ENCODE data around the gene GRIK2.

GRIK2 gene

DNA sequence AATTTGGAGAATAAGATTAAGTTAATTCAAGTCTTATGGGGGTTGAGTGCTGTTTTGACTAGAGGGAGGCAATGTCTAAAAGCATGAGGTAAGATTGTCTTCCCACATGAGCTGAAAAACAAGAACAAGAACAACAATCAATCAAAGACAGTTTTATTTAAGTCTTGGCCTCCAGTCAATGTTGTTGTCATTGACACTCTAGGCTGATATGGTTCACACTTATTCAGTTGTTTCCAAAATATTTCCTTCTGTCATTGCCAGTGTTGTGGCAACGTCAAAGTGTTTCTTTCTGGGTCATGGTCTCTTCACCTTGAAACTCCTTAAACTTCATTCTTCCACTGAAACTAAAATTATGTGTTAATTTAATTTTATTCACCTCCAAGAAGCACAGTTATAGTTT, 72.4 kb downstream of the GRIK2 start:
- no peak for TF ChIP-seq TAF1 (IDR thresholded peaks at IDR 0.05; ENCODE audit: borderline replicate concordance, low read depth, low read length)
- TF ChIP-seq POLR2A (IDR thresholded peaks at IDR 0.05; ENCODE audit: low read depth, low read length), result no peak
- TF ChIP-seq POLR2AphosphoS5 (IDR thresholded peaks at IDR 0.05; ENCODE audit: low read depth, low read length), result no peak
- DNase-seq (ENCODE audit: insufficient read length) (no peak), FAIRE-seq (no peak)

- no peak for DNase-seq (ENCODE audit: insufficient read length)
- no peak for TF ChIP-seq TAF1 (IDR thresholded peaks at IDR 0.05; ENCODE audit: borderline replicate concordance, low read depth, low read length)
- TF ChIP-seq POLR2AphosphoS5 (IDR thresholded peaks at IDR 0.05; ENCODE audit: low read depth, low read length), result no peak
- TF ChIP-seq POLR2A (IDR thresholded peaks at IDR 0.05; ENCODE audit: low read depth, low read length), result no peak
- no peak for FAIRE-seq
Measured at GRCh38 chr6:101477436-101477835, 83.9 kb downstream of the GRIK2 start.

DNA sequence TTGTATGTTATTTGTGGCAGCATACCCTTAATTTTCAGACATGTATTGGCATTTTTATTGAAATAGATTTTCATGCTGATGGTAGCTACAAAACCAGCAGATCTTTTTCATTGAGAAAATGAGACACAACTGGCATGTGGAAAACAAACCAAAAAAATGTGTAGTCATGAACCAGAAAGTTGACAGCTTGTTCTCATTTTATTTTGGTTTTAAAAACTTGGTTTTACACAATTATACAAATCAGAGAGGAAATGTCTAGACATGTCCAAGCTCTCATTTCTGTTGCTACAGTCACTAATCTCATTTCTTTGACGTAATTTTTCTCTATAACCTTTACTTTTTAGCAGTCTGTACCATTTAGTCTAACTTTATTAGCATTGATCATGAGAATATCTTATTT, 85.4 kb downstream of the GRIK2 start:
- no peak for FAIRE-seq
- no peak for DNase-seq (ENCODE audit: insufficient read length)

GRCh38 chr6:101482606-101483005, 89.1 kb downstream of the GRIK2 start:
- TF ChIP-seq POLR2A (IDR thresholded peaks at IDR 0.05; ENCODE audit: low read depth, low read length), result no peak
- no peak for TF ChIP-seq TAF1 (IDR thresholded peaks at IDR 0.05; ENCODE audit: borderline replicate concordance, low read depth, low read length)
- no peak for TF ChIP-seq POLR2AphosphoS5 (IDR thresholded peaks at IDR 0.05; ENCODE audit: low read depth, low read length)
- no peak for FAIRE-seq
- DNase-seq (ENCODE audit: insufficient read length), result no peak

More for the DNA sequence above, 85.4 kb downstream of the GRIK2 start:
- no peak for TF ChIP-seq TAF1 (IDR thresholded peaks at IDR 0.05; ENCODE audit: borderline replicate concordance, low read depth, low read length)
- no peak for TF ChIP-seq POLR2AphosphoS5 (IDR thresholded peaks at IDR 0.05; ENCODE audit: low read depth, low read length)
- TF ChIP-seq POLR2A (IDR thresholded peaks at IDR 0.05; ENCODE audit: low read depth, low read length), result no peak

DNA sequence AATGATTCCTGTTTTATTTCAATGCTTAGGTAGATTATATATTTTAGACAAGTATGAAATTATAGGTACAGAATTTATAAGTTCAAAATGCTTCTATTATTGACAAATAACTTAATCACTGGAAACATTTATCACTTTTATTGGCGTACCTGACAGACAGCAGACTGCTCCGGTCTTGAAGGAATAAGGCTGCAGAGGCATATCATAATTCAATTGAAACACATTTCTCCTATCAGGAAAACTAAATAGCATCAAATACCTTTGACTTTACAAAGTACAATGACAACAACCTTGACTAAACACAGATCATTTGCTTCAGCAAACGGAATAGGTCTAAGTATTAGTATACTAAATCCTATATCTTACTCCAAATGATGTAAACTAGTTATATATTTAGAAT, 91.3 kb downstream of the GRIK2 start:
- no peak for FAIRE-seq
- DNase-seq (ENCODE audit: insufficient read length), result no peak
- TF ChIP-seq TAF1 (IDR thresholded peaks at IDR 0.05; ENCODE audit: borderline replicate concordance, low read depth, low read length) (no peak), POLR2AphosphoS5 (IDR thresholded peaks at IDR 0.05; ENCODE audit: low read depth, low read length) (no peak), POLR2A (IDR thresholded peaks at IDR 0.05; ENCODE audit: low read depth, low read length) (no peak)

GRCh38 chr6:101486124-101486523, 92.6 kb downstream of the GRIK2 start:
- DNase-seq (ENCODE audit: insufficient read length) (no peak), FAIRE-seq (no peak)
- TF ChIP-seq POLR2A (IDR thresholded peaks at IDR 0.05; ENCODE audit: low read depth, low read length), result no peak
- TF ChIP-seq TAF1 (IDR thresholded peaks at IDR 0.05; ENCODE audit: borderline replicate concordance, low read depth, low read length), result no peak
- TF ChIP-seq POLR2AphosphoS5 (IDR thresholded peaks at IDR 0.05; ENCODE audit: low read depth, low read length), result no peak

- DNase-seq (ENCODE audit: insufficient read length) (no peak), FAIRE-seq (no peak)
- TF ChIP-seq POLR2AphosphoS5 (IDR thresholded peaks at IDR 0.05; ENCODE audit: low read depth, low read length) (no peak), TAF1 (IDR thresholded peaks at IDR 0.05; ENCODE audit: borderline replicate concordance, low read depth, low read length) (no peak), POLR2A (IDR thresholded peaks at IDR 0.05; ENCODE audit: low read depth, low read length) (no peak)
Measured at GRCh38 chr6:101486726-101487125, 93.2 kb downstream of the GRIK2 start.

DNA sequence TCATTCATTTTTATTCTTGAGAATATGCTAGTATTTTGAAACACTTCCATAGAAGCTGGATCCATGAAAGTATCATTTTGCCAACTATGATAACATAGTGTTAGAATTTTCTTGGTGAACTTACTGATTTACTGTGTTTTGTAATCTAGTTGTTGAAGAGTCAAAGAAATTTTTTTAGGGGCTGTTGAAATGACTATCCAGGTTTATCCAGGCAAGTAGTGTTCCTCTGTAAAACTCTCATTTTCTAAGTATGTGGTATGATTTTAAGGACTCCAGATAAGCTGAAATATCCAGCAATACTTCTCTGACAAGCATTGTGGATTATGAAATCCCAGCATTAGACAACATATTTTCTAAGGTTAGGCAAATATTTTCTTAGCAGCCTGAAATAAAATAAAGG, 95.9 kb downstream of the GRIK2 start:
- FAIRE-seq (no peak), DNase-seq (ENCODE audit: insufficient read length) (no peak)
- TF ChIP-seq TAF1 (IDR thresholded peaks at IDR 0.05; ENCODE audit: borderline replicate concordance, low read depth, low read length) (no peak), POLR2AphosphoS5 (IDR thresholded peaks at IDR 0.05; ENCODE audit: low read depth, low read length) (no peak), POLR2A (IDR thresholded peaks at IDR 0.05; ENCODE audit: low read depth, low read length) (no peak)

DNA sequence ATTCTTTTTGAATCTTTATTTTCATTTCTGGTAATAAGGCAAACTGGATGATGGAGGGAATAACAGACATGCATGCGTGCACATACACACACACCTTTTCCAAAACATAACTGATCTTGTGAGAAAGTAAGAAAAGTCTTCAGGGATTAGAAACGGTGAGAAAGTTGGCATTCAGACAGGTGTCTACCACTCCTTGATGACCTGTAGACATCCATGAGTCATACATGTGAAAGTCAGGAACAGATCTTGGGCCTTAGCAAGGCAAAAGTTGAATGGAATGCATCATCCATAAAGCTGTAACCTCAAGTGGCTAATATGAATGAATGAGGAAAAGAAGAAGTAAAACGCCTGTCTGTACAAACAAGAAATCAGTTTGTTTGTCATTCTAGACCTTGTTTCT, 97.3 kb downstream of the GRIK2 start:
- no peak for FAIRE-seq
- no peak for TF ChIP-seq POLR2A (IDR thresholded peaks at IDR 0.05; ENCODE audit: low read depth, low read length)
- no peak for DNase-seq (ENCODE audit: insufficient read length)

- no peak for FAIRE-seq
- DNase-seq (ENCODE audit: insufficient read length), result no peak
- TF ChIP-seq TAF1 (IDR thresholded peaks at IDR 0.05; ENCODE audit: borderline replicate concordance, low read depth, low read length), result no peak
- no peak for TF ChIP-seq POLR2A (IDR thresholded peaks at IDR 0.05; ENCODE audit: low read depth, low read length)
- no peak for TF ChIP-seq POLR2AphosphoS5 (IDR thresholded peaks at IDR 0.05; ENCODE audit: low read depth, low read length)
Measured at GRCh38 chr6:101502818-101503217, 109.3 kb downstream of the GRIK2 start.

DNA sequence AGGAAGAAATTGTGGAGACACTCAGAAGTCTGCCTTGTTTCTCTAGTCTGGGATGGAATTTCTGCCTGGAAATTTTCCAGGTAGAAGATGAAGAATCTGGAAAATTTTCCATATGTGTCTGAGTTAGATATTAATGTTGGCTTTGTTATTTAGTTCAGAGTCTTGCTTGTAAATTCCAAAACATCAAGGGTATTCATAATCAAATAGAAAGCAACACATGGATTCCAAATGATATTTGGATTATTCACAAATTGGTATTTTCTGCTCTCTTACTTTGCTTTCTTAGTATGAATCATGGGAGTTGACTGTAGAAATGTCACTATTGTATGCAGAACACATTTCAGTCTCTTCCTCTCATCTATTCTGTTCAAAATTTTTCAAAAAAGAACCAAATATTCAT, 116.0 kb downstream of the GRIK2 start:
- TF ChIP-seq POLR2A (IDR thresholded peaks at IDR 0.05; ENCODE audit: low read depth, low read length) (no peak), POLR2AphosphoS5 (IDR thresholded peaks at IDR 0.05; ENCODE audit: low read depth, low read length) (no peak), TAF1 (IDR thresholded peaks at IDR 0.05; ENCODE audit: borderline replicate concordance, low read depth, low read length) (no peak)
- FAIRE-seq, result no peak

DNA sequence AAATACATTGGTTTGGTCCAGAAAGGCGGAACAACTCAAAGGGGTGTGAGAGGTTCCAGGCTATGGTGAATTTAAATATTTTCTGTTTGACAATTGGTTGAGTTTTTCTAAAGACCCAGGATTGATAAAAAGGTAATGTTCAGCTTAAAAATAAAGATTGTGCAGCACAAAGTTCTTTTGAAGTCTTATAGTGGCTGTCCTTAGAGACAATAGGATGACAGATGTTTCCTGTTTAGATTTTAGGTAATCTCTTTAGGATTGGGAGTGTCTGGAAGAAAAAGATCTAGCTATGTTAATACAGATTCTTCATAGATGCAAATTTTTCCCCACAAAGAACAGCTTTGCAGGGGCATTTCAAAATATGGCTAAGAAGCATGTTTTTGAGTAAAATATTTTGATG, 119.7 kb downstream of the GRIK2 start:
- DNase-seq (ENCODE audit: insufficient read length) (no peak), FAIRE-seq (no peak)
- TF ChIP-seq POLR2A (IDR thresholded peaks at IDR 0.05; ENCODE audit: low read depth, low read length) (no peak), TAF1 (IDR thresholded peaks at IDR 0.05; ENCODE audit: borderline replicate concordance, low read depth, low read length) (no peak)

More for the DNA sequence above, 116.0 kb downstream of the GRIK2 start:
- DNase-seq (ENCODE audit: insufficient read length), result no peak

DNA sequence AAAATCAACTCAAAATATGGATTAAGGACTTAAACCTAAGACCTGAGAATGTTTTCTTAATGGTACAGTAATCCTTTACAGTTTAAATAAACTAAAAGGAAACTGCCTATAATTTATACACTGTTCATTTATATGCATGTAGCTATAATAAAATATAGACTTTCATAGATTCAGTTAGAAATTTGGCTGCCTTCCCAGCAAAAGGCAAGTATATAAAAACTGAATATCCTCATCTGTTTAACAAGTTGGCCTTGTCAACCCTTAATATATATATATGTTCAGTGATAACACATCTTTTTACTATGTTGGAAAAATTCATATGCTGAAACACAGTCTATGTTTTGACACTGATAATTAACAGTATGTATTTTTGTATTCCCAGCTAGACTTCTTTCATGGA, 123.1 kb downstream of the GRIK2 start:
- FAIRE-seq (no peak), DNase-seq (ENCODE audit: insufficient read length) (no peak)
- TF ChIP-seq POLR2A (IDR thresholded peaks at IDR 0.05; ENCODE audit: low read depth, low read length) (no peak), TAF1 (IDR thresholded peaks at IDR 0.05; ENCODE audit: borderline replicate concordance, low read depth, low read length) (no peak), POLR2AphosphoS5 (IDR thresholded peaks at IDR 0.05; ENCODE audit: low read depth, low read length) (no peak)

Measured in GM12892 (cell line).